Dermis blood vessel endothelial cell (primary cell): Measurements from ENCODE around the gene CLASP1. TPM values are rescaled to one million over a fixed set of nuclear protein-coding genes. Genes with fewer than 3 reads are reported as not detected.
A peak's percentile ranks its signal among the peaks of the same experiment; 100 is the strongest.
"Not testable (repeated sequence)": the region's sequence is repeated elsewhere in the genome, so short reads cannot be mapped to it uniquely, and the experiment has no call there.

Experiments used
- DNase-seq: peaks from one replicate; pipeline ENCODE4 v3.0.0; 2010
- total RNA-seq: library from RNA; depleted of rRNA; stranded (reverse); fragments of >200 nt; gene quantifications from 2 replicates; pipeline ENCODE4 v1.2.3, GENCODE V29; 2014

The CLASP1 gene
- total RNA-seq, 1 donor from 2014 or later = 51.9 TPM

DNA sequence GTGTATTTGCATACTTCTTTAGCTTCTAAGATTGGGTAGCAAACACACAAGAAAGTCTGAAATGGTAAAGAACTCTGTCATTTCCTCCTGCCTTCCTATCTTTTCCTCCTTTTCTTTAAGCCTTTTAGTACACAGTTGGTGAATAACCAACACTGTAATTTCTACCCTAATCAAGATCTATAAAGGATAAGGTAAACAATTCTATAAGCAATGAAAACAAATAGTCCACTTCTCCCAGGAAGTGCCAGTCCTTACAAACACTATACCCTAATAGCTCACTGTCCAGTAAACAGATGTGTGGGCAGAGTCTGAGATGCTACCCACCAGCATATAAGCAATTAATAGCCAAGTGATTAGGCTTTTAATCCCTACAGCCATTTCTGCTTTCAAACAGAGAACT is 283.2 kb downstream of the CLASP1 start:
- no peak for DNase-seq

- no peak for DNase-seq
Observed at GRCh38 chr2:121365061-121365460, 284.2 kb downstream of the CLASP1 start.

- DNase-seq = peak; percentile 36
Observed at GRCh38 chr2:121363632-121364420, 285.4 kb downstream of the CLASP1 start.

DNA sequence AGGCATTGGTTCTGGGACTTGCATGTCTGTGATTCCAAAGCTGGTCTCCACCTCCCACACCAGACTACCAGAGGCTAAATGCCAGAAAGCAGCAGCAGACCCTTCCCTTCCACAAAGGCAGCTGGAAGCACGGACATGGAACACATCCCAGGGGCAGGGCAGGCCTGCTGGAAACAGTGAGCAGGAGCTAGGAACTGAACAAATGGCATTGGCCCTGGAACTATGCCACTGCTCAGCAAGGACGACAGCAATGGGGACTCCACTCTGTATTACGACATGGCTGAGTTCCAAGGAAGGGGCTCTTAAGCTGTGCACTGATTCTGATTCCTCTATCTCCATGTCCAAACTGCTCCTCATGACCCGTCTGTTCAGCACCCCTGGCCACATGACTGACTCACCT is 286.5 kb downstream of the CLASP1 start:
- no peak for DNase-seq

- DNase-seq = no peak
Observed at GRCh38 chr2:121362226-121362625, 287.0 kb downstream of the CLASP1 start.

DNA sequence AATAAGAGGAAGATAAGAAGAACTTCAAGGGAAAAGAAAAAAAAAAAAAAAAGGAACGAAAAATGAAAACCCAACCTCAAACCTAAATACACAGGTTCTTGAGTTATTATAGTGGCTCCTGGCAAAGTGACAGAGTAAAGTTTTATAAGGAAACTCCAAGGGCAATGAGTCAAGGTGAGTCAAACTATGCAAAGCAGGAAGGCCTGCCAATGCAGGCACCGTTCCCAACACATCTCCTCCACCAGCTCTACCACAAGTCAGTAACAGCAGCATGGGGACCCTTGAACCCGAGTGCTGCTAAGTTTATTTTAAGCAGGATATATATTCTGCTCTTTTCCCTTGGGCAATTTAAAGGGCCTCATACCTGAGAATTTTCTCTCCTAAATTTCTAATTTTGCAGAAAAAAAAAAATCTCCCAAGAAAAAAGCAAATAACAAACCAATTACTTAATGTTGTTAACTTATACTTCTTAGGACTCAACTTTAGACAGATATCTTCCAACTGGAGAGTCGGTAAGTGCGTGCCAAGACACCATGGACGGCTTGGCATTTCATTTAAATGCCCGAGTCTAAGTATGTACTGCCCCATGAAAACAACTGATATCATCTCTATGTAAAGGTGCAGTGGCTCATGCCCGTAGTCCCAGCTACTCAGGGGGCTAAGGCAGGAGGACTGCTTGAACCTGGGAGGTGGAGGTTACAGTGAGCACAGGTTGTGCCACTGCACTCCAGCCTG is 288.5 kb downstream of the CLASP1 start:
- peak; percentile 73 for DNase-seq

DNA sequence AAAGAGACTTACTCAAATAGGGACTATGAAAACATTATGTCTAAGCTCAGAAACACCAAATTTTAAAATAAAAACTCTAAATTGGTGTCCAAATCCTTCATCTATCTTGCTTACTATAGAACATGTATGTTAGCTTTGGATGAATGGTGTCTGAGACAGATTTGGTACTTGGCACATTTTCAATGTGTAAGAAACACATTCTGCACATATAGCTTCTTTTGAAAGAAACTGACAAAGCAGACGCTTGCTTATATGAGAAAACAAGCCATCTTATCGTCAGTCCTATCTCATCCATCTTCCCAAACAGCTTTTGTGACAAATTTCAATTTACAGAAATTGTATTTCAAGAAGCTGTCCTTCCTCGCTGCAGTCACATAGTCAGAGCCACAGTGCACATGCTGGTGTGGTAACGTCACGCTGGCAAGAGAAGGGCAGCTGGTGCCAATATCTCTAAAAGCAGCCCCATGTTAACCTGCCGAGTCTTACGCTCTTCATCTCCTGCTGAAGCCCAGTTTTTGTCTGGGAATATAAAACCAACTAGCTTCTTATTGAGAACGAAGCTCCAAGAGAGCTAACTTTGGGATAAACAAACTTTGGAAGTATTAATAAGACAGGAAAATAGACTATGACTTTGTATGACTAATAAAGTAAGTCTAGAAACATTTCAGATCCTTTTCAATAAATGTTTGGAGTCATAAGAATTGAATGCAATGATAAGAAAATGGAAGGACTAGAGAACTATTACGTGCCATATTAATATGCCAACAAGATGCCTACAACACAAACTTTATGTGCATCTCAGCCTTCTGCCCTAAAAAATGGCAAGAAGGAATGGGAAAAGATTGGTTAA is 289.3 kb downstream of the CLASP1 start:
- DNase-seq = no peak

GRCh38 chr2:121359170-121359569 is 290.1 kb downstream of the CLASP1 start:
- DNase-seq = no peak

- DNase-seq = no peak
Observed at GRCh38 chr2:121358291-121358690, 291.0 kb downstream of the CLASP1 start.

- DNase-seq = peak; percentile 83
Observed at GRCh38 chr2:121356058-121356640, 293.1 kb downstream of the CLASP1 start.

DNA sequence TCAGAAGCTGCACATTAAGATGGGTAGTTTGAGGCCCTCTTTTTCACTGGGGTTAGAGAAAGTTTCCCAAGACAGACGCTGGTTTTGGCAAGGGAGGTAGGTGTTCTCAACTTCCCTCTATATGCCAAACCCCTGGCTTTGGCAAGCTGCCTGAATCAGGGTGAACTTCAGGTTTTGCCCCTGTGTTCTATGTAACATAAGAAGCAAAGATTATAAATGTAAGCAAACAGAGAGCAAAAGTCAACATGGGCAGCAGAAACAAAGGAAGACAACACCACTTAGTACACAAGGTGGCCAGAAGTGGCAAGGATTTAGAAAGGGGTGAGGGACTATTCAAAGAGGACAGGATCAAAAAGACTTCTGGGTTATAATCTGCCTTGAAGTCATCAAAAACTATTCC is 293.8 kb downstream of the CLASP1 start:
- DNase-seq = no peak

DNA sequence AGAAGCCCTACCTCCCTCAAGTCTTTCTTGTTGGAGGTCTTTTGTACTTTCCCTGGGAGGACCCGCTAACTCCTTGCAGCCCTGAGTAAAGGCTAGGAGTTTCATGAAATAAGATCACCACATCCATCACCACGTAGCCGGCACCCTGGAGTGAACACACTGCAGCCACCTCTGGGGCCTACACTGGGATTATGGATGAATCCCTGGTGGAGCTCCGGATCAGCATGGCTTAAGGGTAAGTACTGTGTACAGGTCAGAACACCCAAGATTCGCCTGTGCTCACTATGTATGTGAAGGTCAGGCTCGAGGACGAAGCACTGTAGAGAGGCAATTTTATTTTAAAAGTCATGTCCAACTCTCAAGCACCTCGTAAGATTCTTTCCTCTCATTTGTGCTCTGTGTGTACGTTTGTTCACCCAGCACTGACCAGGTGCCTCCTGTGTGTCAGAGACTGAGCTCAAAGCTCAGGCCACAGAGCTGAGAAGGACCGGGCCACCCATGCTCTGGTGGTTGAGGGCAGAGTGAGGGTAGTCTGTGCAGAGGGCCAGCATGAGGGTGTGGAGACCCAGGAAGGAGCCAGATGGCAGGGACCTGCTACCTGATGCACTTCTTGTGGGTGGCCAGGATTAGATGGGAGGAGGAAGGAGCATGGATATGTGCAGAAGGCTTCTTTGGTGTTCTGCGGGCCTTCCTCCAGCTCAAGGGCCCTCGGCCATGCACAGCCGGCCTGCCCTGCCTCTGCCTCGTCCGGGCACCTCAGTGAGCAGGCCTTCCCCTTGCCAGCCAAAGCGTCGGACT is 297.5 kb downstream of the CLASP1 start:
- no peak for DNase-seq

- DNase-seq = no peak
Observed at GRCh38 chr2:121350890-121351289, 298.4 kb downstream of the CLASP1 start.

- no peak for DNase-seq
Observed at GRCh38 chr2:121350402-121350775, 298.9 kb downstream of the CLASP1 start.

DNA sequence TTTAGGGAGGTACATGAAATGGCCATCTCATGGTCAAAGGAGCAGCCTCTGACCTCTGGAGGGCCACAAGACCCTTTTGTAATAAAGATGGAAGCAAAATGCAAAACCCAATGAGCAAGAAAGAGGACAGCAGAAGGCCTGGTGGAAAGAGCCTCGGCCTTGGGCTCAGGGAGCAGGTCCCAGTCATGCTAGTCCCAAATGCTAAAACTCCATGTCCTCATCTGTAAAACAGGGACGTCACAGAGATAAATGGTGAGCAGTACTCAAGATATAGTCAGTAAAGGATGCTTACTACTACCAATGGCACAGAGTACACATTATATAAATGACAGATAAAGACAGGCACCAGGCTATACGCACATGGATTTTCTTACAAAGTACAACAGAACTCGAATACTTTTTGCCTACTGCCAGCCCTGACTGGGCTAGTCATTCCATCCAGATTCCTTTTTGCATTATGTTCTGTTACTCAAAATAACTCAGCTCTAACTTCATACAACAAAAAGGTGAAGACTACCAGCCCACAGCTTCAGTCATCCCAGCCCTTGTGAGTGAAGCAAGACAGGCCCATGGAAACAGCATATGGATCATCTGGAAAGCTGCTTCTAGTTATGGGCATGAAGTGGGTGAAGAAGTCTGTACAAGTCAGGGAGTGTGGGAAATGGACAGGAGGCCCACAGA is 299.4 kb downstream of the CLASP1 start:
- no peak for DNase-seq

- no peak for DNase-seq
Observed at GRCh38 chr2:121348128-121348740, 301.0 kb downstream of the CLASP1 start.

DNA sequence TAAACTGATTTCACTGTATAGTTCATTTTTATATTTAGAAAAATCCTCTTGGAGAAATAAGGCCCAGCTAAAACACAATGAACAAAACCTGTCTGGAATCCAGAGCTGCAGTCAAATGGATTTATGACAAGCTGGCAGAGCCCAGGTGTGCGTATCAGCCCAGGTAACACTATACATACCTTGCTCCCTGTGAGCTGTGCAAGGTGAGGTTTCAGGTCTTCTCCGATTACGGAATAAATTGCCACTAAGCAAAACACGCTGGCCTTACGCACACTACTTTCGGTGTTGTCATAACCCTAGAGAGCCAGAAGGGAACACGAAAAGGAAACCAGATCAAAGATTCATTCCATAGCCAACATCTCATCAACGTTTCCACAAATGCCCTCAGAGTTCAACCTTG is 302.4 kb downstream of the CLASP1 start:
- DNase-seq = no peak

DNA sequence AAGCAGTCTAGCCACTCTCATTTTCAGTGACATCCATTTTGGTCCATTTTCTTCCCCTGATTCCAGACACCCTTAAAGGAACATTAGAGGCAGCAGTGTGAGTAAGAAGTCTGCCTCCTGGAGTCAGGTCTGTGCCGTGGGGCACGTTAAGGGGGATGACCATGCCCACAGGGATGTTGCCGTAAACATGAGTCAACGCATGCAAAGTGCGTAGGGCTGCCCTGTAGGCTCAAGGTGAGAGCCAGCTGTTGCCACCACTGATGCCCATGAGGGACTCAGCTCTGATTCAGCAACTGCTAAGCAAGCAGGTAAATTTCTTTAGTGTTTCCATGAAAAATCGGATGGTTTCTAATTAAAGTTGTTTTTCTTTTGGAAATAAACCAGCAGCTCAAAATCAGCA is 302.9 kb downstream of the CLASP1 start:
- DNase-seq = no peak

- no peak for DNase-seq
Observed at GRCh38 chr2:121345887-121346286, 303.4 kb downstream of the CLASP1 start.

DNA sequence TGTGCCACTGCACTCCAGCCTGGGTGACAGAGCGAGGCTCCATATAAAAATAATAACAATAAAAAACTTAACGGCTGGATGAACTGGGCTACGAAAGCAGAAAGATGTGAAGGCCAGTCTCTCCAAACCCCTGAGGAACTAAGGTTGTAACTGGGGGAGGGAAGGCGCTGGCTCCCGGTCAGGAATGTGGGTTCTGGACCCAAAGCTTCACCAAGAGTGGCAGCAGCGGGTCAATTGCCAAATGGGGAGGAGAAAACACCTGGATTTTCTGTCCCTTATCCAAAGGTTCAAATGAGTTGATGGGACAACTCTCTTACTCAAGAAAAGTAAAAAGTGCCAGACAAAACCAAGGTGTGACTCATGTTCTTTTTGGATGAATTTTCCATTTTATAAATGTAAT is 304.2 kb downstream of the CLASP1 start:
- DNase-seq = no peak

GRCh38 chr2:121343828-121344399 is 305.3 kb downstream of the CLASP1 start:
- not testable (repeated sequence) for DNase-seq
